ENCODE results near the gene RIC1.

DNA sequence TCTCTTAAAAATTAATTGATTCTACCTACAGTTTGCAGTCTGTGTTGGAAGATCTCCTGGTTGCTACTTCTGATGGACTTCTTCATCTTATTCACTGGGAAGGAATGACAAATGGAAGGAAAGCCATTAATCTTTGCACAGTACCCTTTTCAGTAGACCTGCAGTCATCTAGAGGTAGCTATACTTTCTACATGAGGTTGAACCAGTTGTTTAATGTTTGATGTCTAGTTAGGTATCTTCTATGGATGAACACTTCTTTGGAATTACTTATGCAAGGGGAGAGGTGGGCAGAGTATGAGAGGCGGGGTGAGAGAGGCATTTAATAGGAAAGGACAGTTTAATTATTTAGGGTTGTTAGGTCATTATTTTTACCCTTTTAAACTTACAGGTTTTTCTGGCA is 91.2 kb downstream of the RIC1 start:
- TF ChIP-seq CTCF (IDR thresholded peaks at IDR 0.05 in 2 of 3, conservative IDR thresholded peaks at IDR 0.05 in 1 of 3; ENCODE audit: borderline replicate concordance in 1 of 3, insufficient read depth in 1 of 3, low read depth in 2 of 3, low read length in 2 of 3) (no peak), EZH2 (IDR thresholded peaks at IDR 0.05) (no peak), POLR2A (IDR thresholded peaks at IDR 0.05; ENCODE audit: borderline replicate concordance, extremely low read depth, insufficient read depth, insufficient read length) (no peak), EZH2phosphoT487 (IDR thresholded peaks at IDR 0.05; ENCODE audit: borderline replicate concordance) (no peak), CEBPB (IDR thresholded peaks at IDR 0.05; ENCODE audit: low read depth) (no peak), ZFX (IDR thresholded peaks at IDR 0.05) (no peak), ATF3 (IDR thresholded peaks at IDR 0.05) (no peak), RAD21 (IDR thresholded peaks at IDR 0.05; ENCODE audit: low read depth) (no peak), SP1 (IDR thresholded peaks at IDR 0.05; ENCODE audit: low read depth) (no peak), FOSL1 (IDR thresholded peaks at IDR 0.05; ENCODE audit: low read depth) (no peak), POLR2AphosphoS5 (IDR thresholded peaks at IDR 0.05; ENCODE audit: low read depth, low read length) (no peak), SIN3A (IDR thresholded peaks at IDR 0.05; ENCODE audit: low read depth) (no peak), YY1 (IDR thresholded peaks at IDR 0.05; ENCODE audit: extremely low read depth, insufficient replicate concordance, low read depth, low read length) (no peak)
- TF ChIP-seq, protein P1, sequence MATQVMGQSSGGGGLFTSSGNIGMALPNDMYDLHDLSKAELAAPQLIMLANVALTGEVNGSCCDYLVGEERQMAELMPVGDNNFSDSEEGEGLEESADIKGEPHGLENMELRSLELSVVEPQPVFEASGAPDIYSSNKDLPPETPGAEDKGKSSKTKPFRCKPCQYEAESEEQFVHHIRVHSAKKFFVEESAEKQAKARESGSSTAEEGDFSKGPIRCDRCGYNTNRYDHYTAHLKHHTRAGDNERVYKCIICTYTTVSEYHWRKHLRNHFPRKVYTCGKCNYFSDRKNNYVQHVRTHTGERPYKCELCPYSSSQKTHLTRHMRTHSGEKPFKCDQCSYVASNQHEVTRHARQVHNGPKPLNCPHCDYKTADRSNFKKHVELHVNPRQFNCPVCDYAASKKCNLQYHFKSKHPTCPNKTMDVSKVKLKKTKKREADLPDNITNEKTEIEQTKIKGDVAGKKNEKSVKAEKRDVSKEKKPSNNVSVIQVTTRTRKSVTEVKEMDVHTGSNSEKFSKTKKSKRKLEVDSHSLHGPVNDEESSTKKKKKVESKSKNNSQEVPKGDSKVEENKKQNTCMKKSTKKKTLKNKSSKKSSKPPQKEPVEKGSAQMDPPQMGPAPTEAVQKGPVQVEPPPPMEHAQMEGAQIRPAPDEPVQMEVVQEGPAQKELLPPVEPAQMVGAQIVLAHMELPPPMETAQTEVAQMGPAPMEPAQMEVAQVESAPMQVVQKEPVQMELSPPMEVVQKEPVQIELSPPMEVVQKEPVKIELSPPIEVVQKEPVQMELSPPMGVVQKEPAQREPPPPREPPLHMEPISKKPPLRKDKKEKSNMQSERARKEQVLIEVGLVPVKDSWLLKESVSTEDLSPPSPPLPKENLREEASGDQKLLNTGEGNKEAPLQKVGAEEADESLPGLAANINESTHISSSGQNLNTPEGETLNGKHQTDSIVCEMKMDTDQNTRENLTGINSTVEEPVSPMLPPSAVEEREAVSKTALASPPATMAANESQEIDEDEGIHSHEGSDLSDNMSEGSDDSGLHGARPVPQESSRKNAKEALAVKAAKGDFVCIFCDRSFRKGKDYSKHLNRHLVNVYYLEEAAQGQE (IDR thresholded peaks at IDR 0.05; ENCODE audit: low read depth), result no peak

All from HCT116 (cell line).